GM12878 (cell line): ENCODE data around the gene ITIH2.

Experiments used
- EP300 ChIP-seq, 2 experiments: fragments of 150-350 bp in 1 of 2; IDR thresholded peaks; 2 replicates each; pipeline ENCODE4 v1.6.1; 2011 to 2012; ENCODE audit warnings: low read depth in 2 of 2, low read length in 2 of 2, borderline replicate concordance in 1 of 2, improper control_type of control experiment in 1 of 2, inconsistent platforms in 1 of 2; ENCODE audit not compliant: control insufficient read depth in 1 of 2
- HDAC2 ChIP-seq: fragments of 200-600 bp; sonication (generic); IDR thresholded peaks from 2 replicates; pipeline ENCODE4 v1.6.1; 2017
- PAX5 ChIP-seq: IDR thresholded peaks from 2 replicates; pipeline ENCODE4 v1.6.1; 2011; ENCODE audit warnings: low read depth, low read length, borderline replicate concordance
- POLR2A ChIP-seq: IDR thresholded peaks from 2 replicates; pipeline ENCODE4 v1.6.1; 2011; ENCODE audit warnings: low read depth, mild to moderate bottlenecking, low read length
- RAD51 ChIP-seq: fragments of 450-650 bp; IDR thresholded peaks from 2 replicates; pipeline ENCODE4 v1.6.1; 2016; ENCODE audit warnings: moderate library complexity, mild to moderate bottlenecking, inconsistent platforms
- RCOR1 ChIP-seq: conservative IDR thresholded peaks from 2 replicates; pipeline ENCODE4 v1.6.1; 2012; ENCODE audit warnings: low read depth, low read length, improper control_type of control experiment
- SIN3A ChIP-seq: IDR thresholded peaks from 2 replicates; pipeline ENCODE4 v1.6.1; 2012; ENCODE audit warnings: low read depth, low read length, improper control_type of control experiment
- SREBF2 ChIP-seq: IDR thresholded peaks from 2 replicates; pipeline ENCODE4 v1.6.1; 2012; ENCODE audit warnings: mild to moderate bottlenecking, low read length

- TF ChIP-seq SIN3A = no peak
- TF ChIP-seq RCOR1 = no peak
- no peak for TF ChIP-seq HDAC2
- no peak for TF ChIP-seq EP300 (IDR thresholded peaks at IDR 0.05; ENCODE audit: borderline replicate concordance in 1 of 2, control insufficient read depth in 1 of 2, low read depth in 2 of 2, low read length in 2 of 2)
- no peak for TF ChIP-seq POLR2A
- TF ChIP-seq PAX5 = no peak
- no peak for TF ChIP-seq SREBF2
- TF ChIP-seq RAD51 = no peak
These were observed 43.6 kb upstream of the ITIH2 start for GRCh38 chr10:7659560-7659959.
